ENCODE measurements around the gene CPS1. TPM values are rescaled to one million over a fixed set of nuclear protein-coding genes. Genes with fewer than 3 reads are reported as not detected.

The CPS1 gene
- total RNA-seq, 1 experiment from 2014 or later = 0.62 TPM

DNA sequence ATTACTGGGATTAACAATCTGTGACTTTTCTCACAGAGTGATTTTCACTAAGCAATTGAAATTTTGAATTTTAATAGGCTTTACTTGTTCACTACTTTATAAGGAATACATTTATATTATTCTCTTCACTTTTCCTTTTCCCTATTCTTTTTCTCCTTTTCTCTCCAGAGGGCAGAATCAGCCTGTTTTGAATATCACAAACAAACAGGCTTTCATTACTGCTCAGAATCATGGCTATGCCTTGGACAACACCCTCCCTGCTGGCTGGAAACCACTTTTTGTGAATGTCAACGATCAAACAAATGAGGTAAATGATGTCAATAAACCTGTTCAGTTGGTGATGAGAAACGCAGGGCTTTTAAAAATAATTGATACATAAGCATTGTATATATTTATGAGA is 35.3 kb downstream of the CPS1 start:
- Histone ChIP-seq H3K27ac (ENCODE audit: low read depth, low read length, poor library complexity, severe bottlenecking) (no peak overlapping the region), H3K36me3 (ENCODE audit: insufficient read depth, low read length, poor library complexity, severe bottlenecking) (no peaks in the 10 kb centered on the region), H3K27me3 (replicated peaks; ENCODE audit: insufficient read depth, low read depth, low read length, poor library complexity) (no peaks in the 10 kb centered on the region), H3K4me3 (ENCODE audit: low read depth, low read length, poor library complexity, severe bottlenecking) (no peak overlapping the region), H3K9me3 (ENCODE audit: low read depth, low read length, poor library complexity, severe bottlenecking) (no peaks in the 10 kb centered on the region), H3K4me1 (ENCODE audit: insufficient read depth, low read length, poor library complexity, severe bottlenecking) (no peaks in the 10 kb centered on the region)
- TF ChIP-seq CTCF (conservative IDR thresholded peaks at IDR 0.05; ENCODE audit: low read depth, low read length) (no peak), EZH2 (IDR thresholded peaks at IDR 0.05; ENCODE audit: borderline replicate concordance, low read depth, low read length, poor library complexity, severe bottlenecking) (no peak)
- ChIA-PET CTCF (no interaction called here), POLR2A (ENCODE audit: low non-redundant PET) (no interaction called here)
- BruUV-seq (replicated peaks) = no TSS peak
- no peak for DNase-seq (ENCODE audit: low spot score)
- intact Hi-C loops (cut with micrococcal nuclease; ENCODE audit: unreplicated experiment) = no loop called here

- H3K36me3 ChIP-seq (ENCODE audit: insufficient read depth, low read length, poor library complexity, severe bottlenecking) = no peaks in the 10 kb centered on the region
- no TSS peak for BruUV-seq (replicated peaks)
- H3K4me3 ChIP-seq (ENCODE audit: low read depth, low read length, poor library complexity, severe bottlenecking) = no peak overlapping the region
- intact Hi-C loops (cut with micrococcal nuclease; ENCODE audit: unreplicated experiment) = no loop called here
- ChIA-PET CTCF (no interaction called here), POLR2A (ENCODE audit: low non-redundant PET) (interaction anchor here (0.5 kb wide), 1 partner anchor 194 kb away, joined by 3 read pairs; no protein-coding TSS in a partner anchor)
- H3K27me3 ChIP-seq (replicated peaks; ENCODE audit: insufficient read depth, low read depth, low read length, poor library complexity) = no peaks in the 10 kb centered on the region
- H3K9me3 ChIP-seq (ENCODE audit: low read depth, low read length, poor library complexity, severe bottlenecking) = no peaks in the 10 kb centered on the region
- TF ChIP-seq EZH2 (IDR thresholded peaks at IDR 0.05; ENCODE audit: borderline replicate concordance, low read depth, low read length, poor library complexity, severe bottlenecking) (no peak), CTCF (conservative IDR thresholded peaks at IDR 0.05; ENCODE audit: low read depth, low read length) (no peak)
- H3K27ac ChIP-seq (ENCODE audit: low read depth, low read length, poor library complexity, severe bottlenecking) = no peak overlapping the region
- no peak for DNase-seq (ENCODE audit: low spot score)
- H3K4me1 ChIP-seq (ENCODE audit: insufficient read depth, low read length, poor library complexity, severe bottlenecking) = no peaks in the 10 kb centered on the region
Measured at GRCh38 chr2:210592726-210593125, 36.3 kb downstream of the CPS1 start.

- intact Hi-C loops (cut with micrococcal nuclease; ENCODE audit: unreplicated experiment) = no loop called here
- no peak for TF ChIP-seq EZH2 (IDR thresholded peaks at IDR 0.05; ENCODE audit: borderline replicate concordance, low read depth, low read length, poor library complexity, severe bottlenecking)
- TF ChIP-seq CTCF (conservative IDR thresholded peaks at IDR 0.05; ENCODE audit: low read depth, low read length) = no peak
- no peaks in the 10 kb centered on the region for H3K36me3 ChIP-seq (ENCODE audit: insufficient read depth, low read length, poor library complexity, severe bottlenecking)
- H3K27ac ChIP-seq (ENCODE audit: low read depth, low read length, poor library complexity, severe bottlenecking) = no peak overlapping the region
- BruUV-seq (replicated peaks) = no TSS peak
- DNase-seq (ENCODE audit: low spot score) = peak; percentile 4
- no peaks in the 10 kb centered on the region for H3K4me1 ChIP-seq (ENCODE audit: insufficient read depth, low read length, poor library complexity, severe bottlenecking)
- ChIA-PET POLR2A (ENCODE audit: low non-redundant PET) (interaction anchor here (0.5 kb wide), 1 partner anchor 194 kb away, joined by 3 read pairs; no protein-coding TSS in a partner anchor), CTCF (no interaction called here)
- H3K9me3 ChIP-seq (ENCODE audit: low read depth, low read length, poor library complexity, severe bottlenecking) = no peaks in the 10 kb centered on the region
- H3K4me3 ChIP-seq (ENCODE audit: low read depth, low read length, poor library complexity, severe bottlenecking) = no peak overlapping the region
- no peaks in the 10 kb centered on the region for H3K27me3 ChIP-seq (replicated peaks; ENCODE audit: insufficient read depth, low read depth, low read length, poor library complexity)
Measured at GRCh38 chr2:210593166-210593565, 36.8 kb downstream of the CPS1 start.

Data from A673 (cell line).